Psoas muscle (tissue), 8 donors: ENCODE results near the gene AK2. TPM values are rescaled to one million over a fixed set of nuclear protein-coding genes. Genes with fewer than 3 reads are reported as not detected.

Experiments used
- ATAC-seq, 4 donors: fragments of 200-7000 bp; cut with Tn5 transposase; one replicate each; pipeline ENCODE4 v1.9.1; 2020; ENCODE audit warnings: moderate library complexity in 3 of 4, mild to moderate bottlenecking in 2 of 4
- DNase-seq, 2 donors: peaks; one replicate each; pipeline ENCODE4 v3.0.0-alpha.2; 2020
- H3K27ac ChIP-seq: fragments of 200-600 bp; one replicate; pipeline ENCODE4 v1.8.0; 2022
- H3K27me3 ChIP-seq, 3 donors: fragments of 200-600 bp in 1 of 3; one replicate each; pipeline versions ENCODE4 v1.6.1 to v1.8.0; 2013 to 2022; ENCODE audit warnings: low read length in 2 of 3, mild to moderate bottlenecking in 2 of 3, moderate library complexity in 1 of 3; ENCODE audit not compliant: insufficient read depth in 3 of 3
- H3K36me3 ChIP-seq, 2 donors: fragments of 200-600 bp in 1 of 2; one replicate each; pipeline versions ENCODE4 v1.6.1 to v1.8.0; 2013 to 2022; ENCODE audit warnings: low read depth in 1 of 2, mild to moderate bottlenecking in 1 of 2, moderate library complexity in 1 of 2; ENCODE audit not compliant: insufficient read depth in 1 of 2
- H3K4me1 ChIP-seq: fragments of 200-600 bp; one replicate; pipeline ENCODE4 v1.8.0; 2022
- H3K4me3 ChIP-seq: fragments of 200-600 bp; one replicate; pipeline ENCODE4 v1.8.0; 2022; ENCODE audit warnings: mild to moderate bottlenecking
- H3K9me3 ChIP-seq: fragments of 200-600 bp; one replicate; pipeline ENCODE4 v1.8.0; 2022
- CTCF ChIP-seq: fragments of 200-600 bp; IDR thresholded peaks from one replicate; pipeline ENCODE4 v1.8.0; 2022; ENCODE audit warnings: antibody characterized with exemption
- WGBS, 3 donors: extraction: QIAGEN DNeasy Blood & Tissue Kit; methylation state at CpG; one replicate each; pipeline versions ENCODE4 v1.1.6 to v1.1.7; 2013; 5-methylcytosine and 5-hydroxymethylcytosine counted together
- intact Hi-C, 2 donors: fragments of 100-400 bp; cut with DNase I; formaldehyde crosslinking; loops; one replicate each; pipeline versions ENCODE4 v1.11.0 to v1.14.2; 2022
- polyA plus RNA-seq, 3 donors: library from polyadenylated mRNA; stranded (reverse); fragments of 200-250 nt; gene quantifications; one replicate each; pipeline ENCODE4 v1.2.3, GENCODE V29; 2013
- total RNA-seq, 4 donors: library from RNA; stranded (reverse); fragmentation: NEBNext Ultra II Directional in 2 of 4; extraction: Animal tissue kit (Norgen Biotek cat#: 25700) in 2 of 4; gene quantifications; one replicate each; pipeline versions ENCODE4 v1.2.1 to v1.2.4, GENCODE V29; 2021 to 2023
- donor health status: healthy with polysubstance abuse.
- donor health status: DM: no; HTN: no; CAD: no; lungs with moderate emphysema.
- donor health status: Bipolar disorder and iron deficiency.
- donor health status: healthy.
- donor health status: DM: yes; HTN: yes; CAD: no.
- donor health status: DM: no; HTN: no; CAD: no.
- donor health status: DM: no; HTN: no; CAD: no.
- donor health status: DM: yes; HTN: yes; CAD: no.

AK2 gene
- total and polyA plus RNA-seq, 7 donors = 108 to 270 (median 152) TPM

- H3K4me3 ChIP-seq = peak overlapping the region; percentile 98
- no peak for TF ChIP-seq CTCF
- peak overlapping the region; percentile 93 for H3K27ac ChIP-seq
- H3K36me3 ChIP-seq = no peaks in the 10 kb centered on the region
- ATAC-seq = peak; percentile 16 to 42 (median 28)
- peak; percentile 61 to 75 for DNase-seq
- 0% methylated on average over 57 to 78 of the region's 78 CpGs for WGBS, 3 donors
- peaks cover 0 to 6% (median 0%) of the 10 kb centered on the region in 3 donors for H3K27me3 ChIP-seq
- peaks cover 33% of the 10 kb centered on the region for H3K4me1 ChIP-seq
- H3K9me3 ChIP-seq = no peaks in the 10 kb centered on the region
- intact Hi-C loops = no loop called here
Observed at GRCh38 chr1:32963746-32964460, 72.8 kb downstream of the AK2 start.

GRCh38 chr1:32962248-32962896, 74.3 kb downstream of the AK2 start:
- no peak for TF ChIP-seq CTCF
- no peaks in the 10 kb centered on the region for H3K9me3 ChIP-seq
- no peaks in the 10 kb centered on the region for H3K36me3 ChIP-seq
- peaks cover 0 to 6% (median 0%) of the 10 kb centered on the region in 3 donors for H3K27me3 ChIP-seq
- H3K27ac ChIP-seq = no peak overlapping the region
- 62 to 70% (median 69%) methylated on average over 6 of the region's 6 CpGs for WGBS, 3 donors
- DNase-seq (no peak), ATAC-seq (no peak)
- intact Hi-C loops = no loop called here
- H3K4me1 ChIP-seq = peaks cover 33% of the 10 kb centered on the region
- peak overlapping the region; percentile 98 for H3K4me3 ChIP-seq

- no peak overlapping the region for H3K4me3 ChIP-seq
- no peak overlapping the region for H3K27ac ChIP-seq
- no peak for TF ChIP-seq CTCF
- no peak for DNase-seq
- no peaks in the 10 kb centered on the region for H3K9me3 ChIP-seq
- H3K27me3 ChIP-seq = peaks cover 0 to 4% (median 0%) of the 10 kb centered on the region in 3 donors
- no peaks in the 10 kb centered on the region for H3K36me3 ChIP-seq
- WGBS, 3 donors = 71 to 83% (median 75%) methylated on average over 8 of the region's 8 CpGs
- intact Hi-C loops = no loop called here
- peaks cover 33% of the 10 kb centered on the region for H3K4me1 ChIP-seq
- ATAC-seq = no peak
Observed at GRCh38 chr1:32960819-32961355, 75.8 kb downstream of the AK2 start.

GRCh38 chr1:32960342-32960741, 76.3 kb downstream of the AK2 start:
- WGBS, 3 donors = 30 to 54% (median 47%) methylated on average over 2 of the region's 2 CpGs
- Histone ChIP-seq H3K36me3 (no peaks in the 10 kb centered on the region), H3K4me3 (no peak overlapping the region), H3K4me1 (peaks cover 33% of the 10 kb centered on the region), H3K9me3 (no peaks in the 10 kb centered on the region), H3K27ac (no peak overlapping the region), H3K27me3 (no peaks in the 10 kb centered on the region)
- TF ChIP-seq CTCF = no peak
- intact Hi-C loops = no loop called here
- no peak for ATAC-seq
- DNase-seq = no peak
